ENCODE results near the gene PLXNA4.

The PLXNA4 gene

DNA sequence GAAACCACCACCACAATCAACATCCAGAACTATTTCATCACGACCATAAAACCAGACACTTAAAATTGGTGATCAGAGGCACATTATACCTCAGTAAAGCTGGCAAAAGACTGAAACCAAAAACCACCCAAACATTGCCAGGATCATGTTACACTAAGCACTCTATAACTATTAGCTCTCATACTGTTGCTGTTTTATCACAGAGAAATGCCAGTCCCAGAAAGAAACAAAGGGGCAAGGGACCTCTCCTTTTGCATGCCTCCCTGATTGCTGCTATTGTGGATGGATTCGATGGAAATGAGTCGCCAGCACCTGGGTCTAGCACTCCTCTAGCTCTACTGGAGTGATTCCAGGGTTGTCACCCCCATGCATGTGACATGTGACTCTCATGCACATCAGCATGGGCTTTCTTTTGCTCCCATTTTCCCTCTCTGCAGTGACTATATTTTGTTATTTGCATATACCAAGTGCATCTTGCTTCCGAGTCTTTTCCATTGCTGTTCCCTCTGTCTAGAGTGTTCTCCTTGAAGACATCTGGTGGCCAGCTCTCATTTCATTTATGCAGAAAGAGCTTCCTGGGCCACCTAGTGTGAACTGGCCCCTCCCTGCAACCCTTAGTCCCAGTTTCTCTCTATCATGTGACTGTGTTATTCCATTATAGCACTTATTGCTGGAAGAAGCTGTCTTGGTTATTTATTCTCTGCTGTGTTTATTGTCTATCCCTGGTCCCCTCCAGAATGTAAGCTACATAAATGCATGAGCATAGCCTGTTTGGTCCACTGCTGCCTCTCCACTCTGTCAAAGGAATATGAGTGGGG is 300.6 kb downstream of the PLXNA4 start:
- H3K4me3 ChIP-seq (ENCODE audit: low read length): no peak overlapping the region
- no peak overlapping the region for H3K56ac ChIP-seq (ENCODE audit: low read length)
- H2AK5ac ChIP-seq (ENCODE audit: low read length): no peak overlapping the region
- no peak overlapping the region for H2BK120ac ChIP-seq (ENCODE audit: low read depth, low read length)
- no CpG with 5 or more reads among the region's 4 CpGs for WGBS (ENCODE audit: extremely low coverage, insufficient coverage, low lambda C conversion rate)
- H3K9ac ChIP-seq (ENCODE audit: low read length): no peak overlapping the region
- no peak overlapping the region for H4K8ac ChIP-seq (ENCODE audit: low read depth, low read length)
- no peak overlapping the region for H3K27ac ChIP-seq (ENCODE audit: low read depth, low read length)
- H3K4me2 ChIP-seq (ENCODE audit: low read length): no peak overlapping the region
- H3K4me1 ChIP-seq (ENCODE audit: control insufficient read depth, low read depth, low read length): peaks cover 2% of the 10 kb centered on the region
- H4K5ac ChIP-seq (ENCODE audit: low read length): no peak overlapping the region
- no peak overlapping the region for H2BK15ac ChIP-seq (replicated peaks; ENCODE audit: low read depth)
- H2BK5ac ChIP-seq (ENCODE audit: low read length): no peak overlapping the region
- H3K18ac ChIP-seq (ENCODE audit: low read length): no peak overlapping the region
- H3K4ac ChIP-seq (ENCODE audit: low read depth, low read length): no peak overlapping the region
- H3K27me3 ChIP-seq (ENCODE audit: insufficient read depth, low read length, poor library complexity): no peaks in the 10 kb centered on the region
- H3K79me2 ChIP-seq (ENCODE audit: control insufficient read depth, insufficient read depth, low read length): no peaks in the 10 kb centered on the region
- DNase-seq: no peak
- no peaks in the 10 kb centered on the region for H3K36me3 ChIP-seq (ENCODE audit: control insufficient read depth, insufficient read depth, low read length)
- no peak overlapping the region for H3K23ac ChIP-seq (ENCODE audit: low read length)
- H3K79me1 ChIP-seq (ENCODE audit: low read length): no peaks in the 10 kb centered on the region

GRCh38 chr7:132272763-132273371 is 303.4 kb downstream of the PLXNA4 start:
- H3K18ac ChIP-seq (ENCODE audit: low read length): no peak overlapping the region
- WGBS (ENCODE audit: extremely low coverage, insufficient coverage, low lambda C conversion rate): 100% methylated on average over 4 of the region's 9 CpGs
- H3K27me3 ChIP-seq (ENCODE audit: insufficient read depth, low read length, poor library complexity): no peaks in the 10 kb centered on the region
- peaks cover 2% of the 10 kb centered on the region for H3K4me1 ChIP-seq (ENCODE audit: control insufficient read depth, low read depth, low read length)
- no peak overlapping the region for H3K4ac ChIP-seq (ENCODE audit: low read depth, low read length)
- H3K4me3 ChIP-seq (ENCODE audit: low read length): no peak overlapping the region
- no peak overlapping the region for H3K23ac ChIP-seq (ENCODE audit: low read length)
- H3K79me2 ChIP-seq (ENCODE audit: control insufficient read depth, insufficient read depth, low read length): no peaks in the 10 kb centered on the region
- DNase-seq: no peak
- no peak overlapping the region for H4K5ac ChIP-seq (ENCODE audit: low read length)
- no peak overlapping the region for H2BK5ac ChIP-seq (ENCODE audit: low read length)
- H2BK120ac ChIP-seq (ENCODE audit: low read depth, low read length): no peak overlapping the region
- H3K36me3 ChIP-seq (ENCODE audit: control insufficient read depth, insufficient read depth, low read length): no peaks in the 10 kb centered on the region
- no peak overlapping the region for H2BK15ac ChIP-seq (replicated peaks; ENCODE audit: low read depth)
- H3K27ac ChIP-seq (ENCODE audit: low read depth, low read length): no peak overlapping the region
- H4K8ac ChIP-seq (ENCODE audit: low read depth, low read length): no peak overlapping the region
- H2AK5ac ChIP-seq (ENCODE audit: low read length): no peak overlapping the region
- H3K56ac ChIP-seq (ENCODE audit: low read length): no peak overlapping the region
- H3K9ac ChIP-seq (ENCODE audit: low read length): no peak overlapping the region
- H3K4me2 ChIP-seq (ENCODE audit: low read length): no peak overlapping the region
- no peaks in the 10 kb centered on the region for H3K79me1 ChIP-seq (ENCODE audit: low read length)

DNA sequence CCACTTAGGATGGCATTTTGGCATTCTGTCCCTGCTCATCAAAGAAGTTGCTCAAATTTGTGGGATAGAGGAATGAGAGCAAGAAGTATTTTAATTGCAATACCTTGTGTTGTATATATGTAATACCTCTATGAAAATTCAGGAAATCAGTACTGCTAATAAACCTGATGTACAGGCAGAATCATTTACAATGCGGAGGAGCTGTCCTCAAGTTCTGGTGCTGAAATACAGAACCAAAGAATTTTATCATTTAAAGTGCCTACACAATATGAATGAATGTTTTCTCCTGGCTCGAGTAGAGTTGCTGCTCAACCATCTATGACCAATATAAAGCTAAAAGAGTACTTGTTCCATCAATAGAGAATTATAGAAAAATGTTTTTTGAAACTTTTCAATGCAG is 305.8 kb downstream of the PLXNA4 start:
- no peaks in the 10 kb centered on the region for H3K79me2 ChIP-seq (ENCODE audit: control insufficient read depth, insufficient read depth, low read length)
- no peak overlapping the region for H2AK5ac ChIP-seq (ENCODE audit: low read length)
- H3K9ac ChIP-seq (ENCODE audit: low read length): no peak overlapping the region
- no peaks in the 10 kb centered on the region for H3K27me3 ChIP-seq (ENCODE audit: insufficient read depth, low read length, poor library complexity)
- H3K36me3 ChIP-seq (ENCODE audit: control insufficient read depth, insufficient read depth, low read length): no peaks in the 10 kb centered on the region
- H3K79me1 ChIP-seq (ENCODE audit: low read length): no peaks in the 10 kb centered on the region
- H3K4me1 ChIP-seq (ENCODE audit: control insufficient read depth, low read depth, low read length): peaks cover under 1% of the 10 kb centered on the region
- no peak overlapping the region for H2BK5ac ChIP-seq (ENCODE audit: low read length)
- no peak overlapping the region for H3K4me2 ChIP-seq (ENCODE audit: low read length)
- H3K4ac ChIP-seq (ENCODE audit: low read depth, low read length): no peak overlapping the region
- H3K23ac ChIP-seq (ENCODE audit: low read length): no peak overlapping the region
- H2BK15ac ChIP-seq (replicated peaks; ENCODE audit: low read depth): no peak overlapping the region
- no peak overlapping the region for H3K27ac ChIP-seq (ENCODE audit: low read depth, low read length)
- H3K56ac ChIP-seq (ENCODE audit: low read length): no peak overlapping the region
- no peak overlapping the region for H3K4me3 ChIP-seq (ENCODE audit: low read length)
- DNase-seq: no peak
- no peak overlapping the region for H4K8ac ChIP-seq (ENCODE audit: low read depth, low read length)
- no peak overlapping the region for H4K5ac ChIP-seq (ENCODE audit: low read length)
- H3K18ac ChIP-seq (ENCODE audit: low read length): no peak overlapping the region
- H2BK120ac ChIP-seq (ENCODE audit: low read depth, low read length): no peak overlapping the region
- no CpG with 5 or more reads among the region's 2 CpGs for WGBS (ENCODE audit: extremely low coverage, insufficient coverage, low lambda C conversion rate)

GRCh38 chr7:132269718-132270117 is 306.6 kb downstream of the PLXNA4 start:
- H2AK5ac ChIP-seq (ENCODE audit: low read length): no peak overlapping the region
- no peaks in the 10 kb centered on the region for H3K27me3 ChIP-seq (ENCODE audit: insufficient read depth, low read length, poor library complexity)
- no peaks in the 10 kb centered on the region for H3K4me1 ChIP-seq (ENCODE audit: control insufficient read depth, low read depth, low read length)
- H2BK120ac ChIP-seq (ENCODE audit: low read depth, low read length): no peak overlapping the region
- no peak overlapping the region for H3K18ac ChIP-seq (ENCODE audit: low read length)
- no peaks in the 10 kb centered on the region for H3K79me1 ChIP-seq (ENCODE audit: low read length)
- H2BK5ac ChIP-seq (ENCODE audit: low read length): no peak overlapping the region
- no peak for DNase-seq
- no peaks in the 10 kb centered on the region for H3K36me3 ChIP-seq (ENCODE audit: control insufficient read depth, insufficient read depth, low read length)
- H2BK15ac ChIP-seq (replicated peaks; ENCODE audit: low read depth): no peak overlapping the region
- no peaks in the 10 kb centered on the region for H3K79me2 ChIP-seq (ENCODE audit: control insufficient read depth, insufficient read depth, low read length)
- H4K5ac ChIP-seq (ENCODE audit: low read length): no peak overlapping the region
- H3K23ac ChIP-seq (ENCODE audit: low read length): no peak overlapping the region
- H3K56ac ChIP-seq (ENCODE audit: low read length): no peak overlapping the region
- H3K4me2 ChIP-seq (ENCODE audit: low read length): no peak overlapping the region
- H3K4ac ChIP-seq (ENCODE audit: low read depth, low read length): no peak overlapping the region
- H4K8ac ChIP-seq (ENCODE audit: low read depth, low read length): no peak overlapping the region
- no peak overlapping the region for H3K27ac ChIP-seq (ENCODE audit: low read depth, low read length)
- no CpG with 5 or more reads among the region's 5 CpGs for WGBS (ENCODE audit: extremely low coverage, insufficient coverage, low lambda C conversion rate)
- H3K4me3 ChIP-seq (ENCODE audit: low read length): no peak overlapping the region
- no peak overlapping the region for H3K9ac ChIP-seq (ENCODE audit: low read length)

- H4K8ac ChIP-seq (ENCODE audit: low read depth, low read length): no peak overlapping the region
- no peak overlapping the region for H3K4me2 ChIP-seq (ENCODE audit: low read length)
- H3K56ac ChIP-seq (ENCODE audit: low read length): no peak overlapping the region
- no peaks in the 10 kb centered on the region for H3K79me1 ChIP-seq (ENCODE audit: low read length)
- no peak overlapping the region for H2BK120ac ChIP-seq (ENCODE audit: low read depth, low read length)
- H3K4me1 ChIP-seq (ENCODE audit: control insufficient read depth, low read depth, low read length): no peaks in the 10 kb centered on the region
- no CpG with 5 or more reads among the region's 4 CpGs for WGBS (ENCODE audit: extremely low coverage, insufficient coverage, low lambda C conversion rate)
- no peak overlapping the region for H4K5ac ChIP-seq (ENCODE audit: low read length)
- no peak overlapping the region for H2BK15ac ChIP-seq (replicated peaks; ENCODE audit: low read depth)
- H3K79me2 ChIP-seq (ENCODE audit: control insufficient read depth, insufficient read depth, low read length): no peaks in the 10 kb centered on the region
- H3K23ac ChIP-seq (ENCODE audit: low read length): no peak overlapping the region
- no peaks in the 10 kb centered on the region for H3K36me3 ChIP-seq (ENCODE audit: control insufficient read depth, insufficient read depth, low read length)
- DNase-seq: no peak
- H2AK5ac ChIP-seq (ENCODE audit: low read length): no peak overlapping the region
- H3K27me3 ChIP-seq (ENCODE audit: insufficient read depth, low read length, poor library complexity): no peaks in the 10 kb centered on the region
- H3K9ac ChIP-seq (ENCODE audit: low read length): no peak overlapping the region
- H3K4me3 ChIP-seq (ENCODE audit: low read length): no peak overlapping the region
- H3K4ac ChIP-seq (ENCODE audit: low read depth, low read length): no peak overlapping the region
- no peak overlapping the region for H3K27ac ChIP-seq (ENCODE audit: low read depth, low read length)
- no peak overlapping the region for H2BK5ac ChIP-seq (ENCODE audit: low read length)
- no peak overlapping the region for H3K18ac ChIP-seq (ENCODE audit: low read length)
These were observed 313.1 kb downstream of the PLXNA4 start for GRCh38 chr7:132263151-132263550.

GRCh38 chr7:132262160-132262470 is 314.2 kb downstream of the PLXNA4 start:
- Histone ChIP-seq H3K79me1 (ENCODE audit: low read length) (no peaks in the 10 kb centered on the region), H3K4me1 (ENCODE audit: control insufficient read depth, low read depth, low read length) (no peaks in the 10 kb centered on the region), H2BK120ac (ENCODE audit: low read depth, low read length) (no peak overlapping the region), H4K5ac (ENCODE audit: low read length) (no peak overlapping the region), H3K9ac (ENCODE audit: low read length) (no peak overlapping the region), H2AK5ac (ENCODE audit: low read length) (no peak overlapping the region), H3K36me3 (ENCODE audit: control insufficient read depth, insufficient read depth, low read length) (no peaks in the 10 kb centered on the region), H4K8ac (ENCODE audit: low read depth, low read length) (no peak overlapping the region), H2BK5ac (ENCODE audit: low read length) (no peak overlapping the region), H3K4me3 (ENCODE audit: low read length) (no peak overlapping the region), H3K27me3 (ENCODE audit: insufficient read depth, low read length, poor library complexity) (no peaks in the 10 kb centered on the region), H3K4me2 (ENCODE audit: low read length) (no peak overlapping the region), H3K56ac (ENCODE audit: low read length) (no peak overlapping the region), H3K23ac (ENCODE audit: low read length) (no peak overlapping the region), H3K4ac (ENCODE audit: low read depth, low read length) (no peak overlapping the region), H3K27ac (ENCODE audit: low read depth, low read length) (no peak overlapping the region), H3K18ac (ENCODE audit: low read length) (no peak overlapping the region), H2BK15ac (replicated peaks; ENCODE audit: low read depth) (no peak overlapping the region), H3K79me2 (ENCODE audit: control insufficient read depth, insufficient read depth, low read length) (no peaks in the 10 kb centered on the region)
- DNase-seq: no peak
- no CpG with 5 or more reads among the region's 6 CpGs for WGBS (ENCODE audit: extremely low coverage, insufficient coverage, low lambda C conversion rate)
